Smooth muscle cell (in vitro differentiated cells): ENCODE data around the gene ZNF407. TPM values are rescaled to one million over a fixed set of nuclear protein-coding genes. Genes with fewer than 3 reads are reported as not detected.

Experiments used
- DNase-seq: peaks from one replicate; lab custom pipeline; 2025; ENCODE audit not compliant: unreplicated experiment; lab: John Stamatoyannopoulos, UW
- H2AFZ ChIP-seq: fragments of 200-600 bp; sonication (generic); 2 replicates; pipeline ENCODE4 v1.6.0; 2016; ENCODE audit warnings: antibody characterized with exemption, low read depth, mild to moderate bottlenecking
- H3F3A ChIP-seq: fragments of 200-600 bp; sonication (generic); 2 replicates; pipeline ENCODE4 v1.6.0; 2017; ENCODE audit warnings: antibody characterized with exemption, low read depth
- H3K27ac ChIP-seq: fragments of 200-600 bp; sonication (generic); 2 replicates; pipeline ENCODE4 v1.5.1; 2016; ENCODE audit warnings: low read depth, mild to moderate bottlenecking
- H3K27me3 ChIP-seq: fragments of 200-600 bp; sonication (generic); 2 replicates; pipeline ENCODE4 v1.6.1; 2016; ENCODE audit warnings: low read depth, mild to moderate bottlenecking
- H3K36me3 ChIP-seq: fragments of 200-600 bp; sonication (generic); 2 replicates; pipeline ENCODE4 v1.5.1; 2016; ENCODE audit warnings: low read depth
- H3K4me1 ChIP-seq: fragments of 200-600 bp; sonication (generic); 2 replicates; pipeline ENCODE4 v1.5.1; 2016; ENCODE audit warnings: low read depth
- H3K4me2 ChIP-seq: fragments of 200-600 bp; sonication (generic); 2 replicates; pipeline ENCODE4 v1.6.0; 2016; ENCODE audit warnings: mild to moderate bottlenecking
- H3K4me3 ChIP-seq: fragments of 200-600 bp; sonication (generic); 2 replicates; pipeline ENCODE4 v1.5.1; 2016; ENCODE audit warnings: mild to moderate bottlenecking
- H3K79me2 ChIP-seq: fragments of 200-600 bp; sonication (generic); 2 replicates; pipeline ENCODE4 v1.6.0; 2016; ENCODE audit warnings: low read depth, mild to moderate bottlenecking
- H3K9ac ChIP-seq: fragments of 200-600 bp; sonication (generic); 2 replicates; pipeline ENCODE4 v1.6.0; 2016; ENCODE audit warnings: low read depth
- H3K9me3 ChIP-seq: fragments of 200-600 bp; sonication (generic); replicated peaks from 2 replicates; pipeline ENCODE4 v1.5.1; 2016; ENCODE audit warnings: low read depth
- H4K20me1 ChIP-seq: fragments of 200-600 bp; sonication (generic); 2 replicates; pipeline ENCODE4 v1.6.0; 2016; ENCODE audit warnings: low read depth
- CTCF ChIP-seq: fragments of 200-600 bp; sonication (generic); IDR thresholded peaks from 2 replicates; pipeline ENCODE4 v1.5.1; 2017; ENCODE audit warnings: borderline replicate concordance, mild to moderate bottlenecking, antibody characterized with exemption; ENCODE audit not compliant: insufficient read depth, poor library complexity, severe bottlenecking
- WGBS: methylation state at CpG from one replicate; pipeline ENCODE4 v1.1.7; 2016; ENCODE audit warnings: low lambda C conversion rate; 5-methylcytosine and 5-hydroxymethylcytosine counted together
- polyA plus RNA-seq: library from polyadenylated mRNA; unstranded; fragments of >200 nt; fragmentation: Nextera tagmentation; extraction: Ambion mirVana; gene quantifications from 2 replicates; pipeline ENCODE4 v1.2.1, GENCODE V29; 2016
- total RNA-seq: library from RNA; depleted of rRNA; stranded (reverse); fragments of >200 nt; gene quantifications from 2 replicates; pipeline ENCODE4 v1.2.3, GENCODE V29; 2014

Gene ZNF407
- total and polyA plus RNA-seq, 2 experiments from 2014 or later, result 4.5 to 11.5 TPM

- Histone ChIP-seq H2AFZ (no peak overlapping the region), H3K36me3 (no peaks in the 10 kb centered on the region), H3K4me3 (no peak overlapping the region), H3K4me2 (peak overlapping the region; percentile 25), H3K9ac (no peak overlapping the region), H3F3A (peaks cover 9% of the 10 kb centered on the region), H4K20me1 (no peaks in the 10 kb centered on the region), H3K27ac (peak overlapping the region; percentile 60), H3K27me3 (no peaks in the 10 kb centered on the region), H3K9me3 (no peaks in the 10 kb centered on the region), H3K79me2 (peaks cover 8% of the 10 kb centered on the region), H3K4me1 (peaks cover 5% of the 10 kb centered on the region)
- DNase-seq, result no peak
- 57% methylated on average over 13 of the region's 13 CpGs for WGBS
- TF ChIP-seq CTCF, result no peak
Measured at GRCh38 chr18:74633652-74634352, 36.1 kb downstream of the ZNF407 start.

DNA sequence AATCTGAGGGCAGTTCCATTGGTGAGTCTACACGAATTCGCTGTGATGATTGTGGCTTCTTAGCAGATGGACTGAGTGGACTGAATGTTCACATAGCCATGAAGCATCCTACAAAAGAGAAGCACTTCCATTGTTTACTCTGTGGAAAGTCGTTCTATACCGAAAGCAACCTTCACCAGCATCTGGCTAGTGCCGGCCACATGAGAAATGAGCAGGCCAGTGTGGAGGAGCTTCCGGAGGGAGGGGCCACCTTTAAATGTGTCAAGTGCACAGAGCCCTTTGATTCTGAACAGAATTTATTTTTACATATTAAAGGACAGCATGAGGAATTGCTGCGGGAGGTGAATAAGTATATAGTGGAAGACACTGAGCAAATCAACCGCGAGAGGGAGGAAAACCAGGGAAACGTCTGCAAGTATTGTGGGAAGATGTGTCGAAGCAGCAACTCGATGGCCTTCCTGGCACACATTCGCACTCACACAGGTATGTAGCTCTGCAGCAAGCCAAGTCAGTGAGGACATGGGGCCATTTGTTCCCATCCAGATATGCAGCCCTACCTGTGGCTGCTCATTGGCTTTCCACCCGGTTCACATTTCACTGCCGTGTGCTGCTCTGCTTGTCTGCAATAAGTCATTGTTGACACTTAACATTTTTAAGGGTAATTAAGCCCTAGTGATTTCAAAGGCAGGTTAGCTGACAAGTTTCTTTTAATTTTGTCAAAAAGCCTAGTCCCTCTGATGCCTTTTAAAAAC lies 37.7 kb downstream of the ZNF407 start:
- no peak for DNase-seq
- no peak overlapping the region for H3K4me3 ChIP-seq
- WGBS, result 83% methylated on average over 15 of the region's 15 CpGs

GRCh38 chr18:74637070-74637469 lies 39.4 kb downstream of the ZNF407 start:
- DNase-seq, result no peak
- no peaks in the 10 kb centered on the region for H3K36me3 ChIP-seq
- no peak overlapping the region for H3K4me3 ChIP-seq
- H3K9ac ChIP-seq, result no peak overlapping the region
- H3K27ac ChIP-seq, result no peak overlapping the region
- no peak overlapping the region for H2AFZ ChIP-seq
- H3F3A ChIP-seq, result peaks cover 9% of the 10 kb centered on the region
- WGBS, result 87% methylated on average over 1 of the region's 1 CpG
- no peak for TF ChIP-seq CTCF
- H3K4me1 ChIP-seq, result peaks cover under 1% of the 10 kb centered on the region
- no peaks in the 10 kb centered on the region for H3K79me2 ChIP-seq
- peak overlapping the region; percentile 78 for H3K4me2 ChIP-seq
- no peaks in the 10 kb centered on the region for H4K20me1 ChIP-seq
- H3K9me3 ChIP-seq, result no peaks in the 10 kb centered on the region
- no peaks in the 10 kb centered on the region for H3K27me3 ChIP-seq

More for the DNA sequence above, 37.7 kb downstream of the ZNF407 start:
- H3K79me2 ChIP-seq, result no peaks in the 10 kb centered on the region
- H3K36me3 ChIP-seq, result no peaks in the 10 kb centered on the region
- peak overlapping the region; percentile 27 for H3K27ac ChIP-seq
- no peaks in the 10 kb centered on the region for H3K9me3 ChIP-seq
- peaks cover 5% of the 10 kb centered on the region for H3K4me1 ChIP-seq
- no peaks in the 10 kb centered on the region for H4K20me1 ChIP-seq
- H3K9ac ChIP-seq, result no peak overlapping the region
- H2AFZ ChIP-seq, result no peak overlapping the region
- H3K4me2 ChIP-seq, result no peak overlapping the region
- H3F3A ChIP-seq, result peaks cover 9% of the 10 kb centered on the region
- no peaks in the 10 kb centered on the region for H3K27me3 ChIP-seq
- TF ChIP-seq CTCF, result no peak
